ENCODE measurements around the gene PIBF1.

DNA sequence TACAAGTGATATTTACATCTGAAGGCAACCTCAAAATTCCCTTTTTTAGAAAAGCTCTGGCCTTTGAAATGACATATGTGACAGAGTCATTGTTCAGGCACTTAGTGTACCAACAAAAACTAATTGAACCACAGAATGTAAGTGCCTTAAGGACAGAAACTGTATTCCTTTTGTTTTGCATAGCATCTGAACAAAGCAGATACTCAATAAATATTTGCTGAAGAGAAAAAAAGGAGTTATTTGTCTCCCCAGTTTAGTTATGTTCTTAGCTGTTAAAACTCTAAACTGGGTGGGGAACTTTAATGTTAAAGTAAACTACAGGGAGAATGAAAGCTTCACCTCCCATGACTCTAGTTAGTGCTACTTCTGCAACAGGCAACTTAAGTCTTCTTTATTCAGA lies 220.0 kb downstream of the PIBF1 start:
- no peak for TF ChIP-seq STAT6 (CRISPR knock-in tag; conservative IDR thresholded peaks at IDR 0.05; ENCODE audit: low read depth)
- TF ChIP-seq CTCF (IDR thresholded peaks at IDR 0.05), result no peak
- TF ChIP-seq NR1H2 (CRISPR knock-in tag; IDR thresholded peaks at IDR 0.05), result no peak
- TF ChIP-seq PRRX2 (CRISPR knock-in tag; IDR thresholded peaks at IDR 0.05), result no peak
- no peak for TF ChIP-seq NFE2L1 (CRISPR knock-in tag; IDR thresholded peaks at IDR 0.05)
- TF ChIP-seq MAX (CRISPR knock-in tag; IDR thresholded peaks at IDR 0.05), result no peak
- TF ChIP-seq NR2C2 (CRISPR knock-in tag; IDR thresholded peaks at IDR 0.05), result no peak
- TF ChIP-seq, protein P1, sequence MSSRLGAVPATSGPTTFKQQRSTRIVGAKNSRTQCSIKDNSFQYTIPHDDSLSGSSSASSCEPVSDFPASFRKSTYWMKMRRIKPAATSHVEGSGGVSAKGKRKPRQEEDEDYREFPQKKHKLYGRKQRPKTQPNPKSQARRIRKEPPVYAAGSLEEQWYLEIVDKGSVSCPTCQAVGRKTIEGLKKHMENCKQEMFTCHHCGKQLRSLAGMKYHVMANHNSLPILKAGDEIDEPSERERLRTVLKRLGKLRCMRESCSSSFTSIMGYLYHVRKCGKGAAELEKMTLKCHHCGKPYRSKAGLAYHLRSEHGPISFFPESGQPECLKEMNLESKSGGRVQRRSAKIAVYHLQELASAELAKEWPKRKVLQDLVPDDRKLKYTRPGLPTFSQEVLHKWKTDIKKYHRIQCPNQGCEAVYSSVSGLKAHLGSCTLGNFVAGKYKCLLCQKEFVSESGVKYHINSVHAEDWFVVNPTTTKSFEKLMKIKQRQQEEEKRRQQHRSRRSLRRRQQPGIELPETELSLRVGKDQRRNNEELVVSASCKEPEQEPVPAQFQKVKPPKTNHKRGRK (CRISPR knock-in tag; IDR thresholded peaks at IDR 0.05; ENCODE audit: borderline replicate concordance), result no peak
- TF ChIP-seq PRDM15 (CRISPR knock-in tag; IDR thresholded peaks at IDR 0.05), result no peak
- TF ChIP-seq, protein P2, sequence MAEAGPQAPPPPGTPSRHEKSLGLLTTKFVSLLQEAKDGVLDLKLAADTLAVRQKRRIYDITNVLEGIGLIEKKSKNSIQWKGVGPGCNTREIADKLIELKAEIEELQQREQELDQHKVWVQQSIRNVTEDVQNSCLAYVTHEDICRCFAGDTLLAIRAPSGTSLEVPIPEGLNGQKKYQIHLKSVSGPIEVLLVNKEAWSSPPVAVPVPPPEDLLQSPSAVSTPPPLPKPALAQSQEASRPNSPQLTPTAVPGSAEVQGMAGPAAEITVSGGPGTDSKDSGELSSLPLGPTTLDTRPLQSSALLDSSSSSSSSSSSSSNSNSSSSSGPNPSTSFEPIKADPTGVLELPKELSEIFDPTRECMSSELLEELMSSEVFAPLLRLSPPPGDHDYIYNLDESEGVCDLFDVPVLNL (CRISPR knock-in tag; IDR thresholded peaks at IDR 0.05; ENCODE audit: borderline replicate concordance, low read depth), result no peak
- no peak for TF ChIP-seq NFYB (CRISPR knock-in tag; conservative IDR thresholded peaks at IDR 0.05; ENCODE audit: low read depth)
- no peak for TF ChIP-seq ATF3 (CRISPR knock-in tag; conservative IDR thresholded peaks at IDR 0.05)
- no peak for TF ChIP-seq ZBTB21 (CRISPR knock-in tag; IDR thresholded peaks at IDR 0.05; ENCODE audit: borderline replicate concordance)
- TF ChIP-seq TEAD4 (CRISPR knock-in tag; IDR thresholded peaks at IDR 0.05), result no peak

Measured in WTC11 (cell line).